ENCODE results near the gene LRP1-AS.

Gene LRP1-AS

DNA sequence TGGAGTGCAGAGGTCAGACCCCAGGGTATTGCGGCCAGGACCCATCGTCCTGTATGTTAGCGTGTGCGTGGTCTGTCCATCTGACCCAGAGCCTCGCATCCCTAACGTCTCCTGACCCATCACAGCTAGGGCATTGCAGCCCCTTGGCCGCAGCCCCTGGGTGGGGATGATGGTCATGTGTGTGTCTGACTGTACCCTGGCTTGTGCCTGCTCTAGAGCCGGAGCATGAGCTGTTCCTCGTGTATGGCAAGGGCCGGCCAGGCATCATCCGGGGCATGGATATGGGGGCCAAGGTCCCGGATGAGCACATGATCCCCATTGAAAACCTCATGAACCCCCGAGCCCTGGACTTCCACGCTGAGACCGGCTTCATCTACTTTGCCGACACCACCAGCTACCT is 10.8 kb upstream of the LRP1-AS start:
- TF ChIP-seq EZH2 (IDR thresholded peaks at IDR 0.05; ENCODE audit: borderline replicate concordance, low read depth, low read length, severe bottlenecking), result no peak
- TF ChIP-seq, protein P1, sequence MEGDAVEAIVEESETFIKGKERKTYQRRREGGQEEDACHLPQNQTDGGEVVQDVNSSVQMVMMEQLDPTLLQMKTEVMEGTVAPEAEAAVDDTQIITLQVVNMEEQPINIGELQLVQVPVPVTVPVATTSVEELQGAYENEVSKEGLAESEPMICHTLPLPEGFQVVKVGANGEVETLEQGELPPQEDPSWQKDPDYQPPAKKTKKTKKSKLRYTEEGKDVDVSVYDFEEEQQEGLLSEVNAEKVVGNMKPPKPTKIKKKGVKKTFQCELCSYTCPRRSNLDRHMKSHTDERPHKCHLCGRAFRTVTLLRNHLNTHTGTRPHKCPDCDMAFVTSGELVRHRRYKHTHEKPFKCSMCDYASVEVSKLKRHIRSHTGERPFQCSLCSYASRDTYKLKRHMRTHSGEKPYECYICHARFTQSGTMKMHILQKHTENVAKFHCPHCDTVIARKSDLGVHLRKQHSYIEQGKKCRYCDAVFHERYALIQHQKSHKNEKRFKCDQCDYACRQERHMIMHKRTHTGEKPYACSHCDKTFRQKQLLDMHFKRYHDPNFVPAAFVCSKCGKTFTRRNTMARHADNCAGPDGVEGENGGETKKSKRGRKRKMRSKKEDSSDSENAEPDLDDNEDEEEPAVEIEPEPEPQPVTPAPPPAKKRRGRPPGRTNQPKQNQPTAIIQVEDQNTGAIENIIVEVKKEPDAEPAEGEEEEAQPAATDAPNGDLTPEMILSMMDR (IDR thresholded peaks at IDR 0.05; ENCODE audit: borderline replicate concordance, extremely low read depth, low read length, poor library complexity, severe bottlenecking), result no peak
- Histone ChIP-seq H3K9me3 (ENCODE audit: insufficient read depth, low read length, severe bottlenecking) (no peaks in the 10 kb centered on the region), H3K27me3 (ENCODE audit: insufficient read depth, low read length, poor library complexity) (no peaks in the 10 kb centered on the region), H3K36me3 (ENCODE audit: insufficient read depth, low read length) (no peaks in the 10 kb centered on the region), H3K9ac (ENCODE audit: low read depth, low read length) (no peak overlapping the region), H3K27ac (ENCODE audit: low read length) (no peak overlapping the region), H4K20me1 (ENCODE audit: insufficient read depth, low read length) (0 out of 2 replicates have a peak, but pooled peaks cover 2% of the 10 kb centered on the region), H3K4me3 (ENCODE audit: low read depth in 1 of 2, low read length in 2 of 2) (no peak overlapping the region), H2AFZ (ENCODE audit: low read depth, low read length) (no peak overlapping the region), H3K4me1 (ENCODE audit: insufficient read depth, low read length) (0 out of 2 replicates have a peak, but pooled peaks cover 6% of the 10 kb centered on the region), H3K79me2 (ENCODE audit: insufficient read depth, low read length) (no peaks in the 10 kb centered on the region), H3K4me2 (ENCODE audit: insufficient read depth, low read length) (no peak overlapping the region)
- ATAC-seq (ENCODE audit: insufficient read depth, low read depth) (no peak), DNase-seq (no peak)

DNA sequence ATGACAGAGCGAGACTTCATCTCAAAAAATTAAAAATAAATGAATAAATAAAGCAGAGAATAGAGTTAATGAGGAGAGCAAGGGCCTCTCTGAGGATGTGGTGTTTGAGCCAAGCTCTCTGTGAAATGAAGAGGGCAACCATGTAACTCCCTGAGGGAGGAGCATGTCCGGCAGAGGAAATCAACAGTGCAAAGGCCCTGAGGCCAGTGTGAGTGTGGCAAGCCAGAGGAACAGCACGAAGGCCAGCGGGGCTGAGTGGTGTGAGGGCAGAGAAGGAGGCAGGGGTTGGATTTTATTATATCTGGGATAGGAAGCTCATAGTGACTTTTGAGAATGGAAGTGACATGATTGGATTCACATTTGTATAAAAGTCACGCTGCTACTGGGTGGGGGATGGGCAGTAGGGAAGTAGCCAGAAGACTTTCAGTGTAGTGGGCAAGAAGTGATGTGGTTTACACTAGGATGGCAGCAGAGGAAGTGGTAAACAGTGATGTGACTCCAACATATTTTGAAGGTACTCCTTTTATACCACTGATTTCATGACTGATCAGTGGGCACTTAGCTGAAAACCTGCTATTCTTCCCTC is 10.3 kb upstream of the LRP1-AS start:
- Histone ChIP-seq H2AFZ (ENCODE audit: low read depth, low read length) (no peak overlapping the region), H3K9me3 (ENCODE audit: insufficient read depth, low read length, severe bottlenecking) (no peaks in the 10 kb centered on the region), H3K9ac (ENCODE audit: low read depth, low read length) (no peak overlapping the region), H4K20me1 (ENCODE audit: insufficient read depth, low read length) (0 out of 2 replicates have a peak, but pooled peaks cover under 1% of the 10 kb centered on the region), H3K4me3 (ENCODE audit: low read depth in 1 of 2, low read length in 2 of 2) (no peak overlapping the region), H3K27ac (ENCODE audit: low read length) (no peak overlapping the region), H3K79me2 (ENCODE audit: insufficient read depth, low read length) (no peaks in the 10 kb centered on the region), H3K27me3 (ENCODE audit: insufficient read depth, low read length, poor library complexity) (no peaks in the 10 kb centered on the region), H3K4me1 (ENCODE audit: insufficient read depth, low read length) (0 out of 2 replicates have a peak, but pooled peaks cover 6% of the 10 kb centered on the region), H3K36me3 (ENCODE audit: insufficient read depth, low read length) (no peaks in the 10 kb centered on the region), H3K4me2 (ENCODE audit: insufficient read depth, low read length) (no peak overlapping the region)
- ATAC-seq (ENCODE audit: insufficient read depth, low read depth) (peak; percentile 58; the same call in 1 of the 3 replicates), DNase-seq (peak; percentile 29)
- TF ChIP-seq, protein P1 (IDR thresholded peaks at IDR 0.05; ENCODE audit: borderline replicate concordance, extremely low read depth, low read length, poor library complexity, severe bottlenecking), result no peak
- no peak for TF ChIP-seq EZH2 (IDR thresholded peaks at IDR 0.05; ENCODE audit: borderline replicate concordance, low read depth, low read length, severe bottlenecking)

DNA sequence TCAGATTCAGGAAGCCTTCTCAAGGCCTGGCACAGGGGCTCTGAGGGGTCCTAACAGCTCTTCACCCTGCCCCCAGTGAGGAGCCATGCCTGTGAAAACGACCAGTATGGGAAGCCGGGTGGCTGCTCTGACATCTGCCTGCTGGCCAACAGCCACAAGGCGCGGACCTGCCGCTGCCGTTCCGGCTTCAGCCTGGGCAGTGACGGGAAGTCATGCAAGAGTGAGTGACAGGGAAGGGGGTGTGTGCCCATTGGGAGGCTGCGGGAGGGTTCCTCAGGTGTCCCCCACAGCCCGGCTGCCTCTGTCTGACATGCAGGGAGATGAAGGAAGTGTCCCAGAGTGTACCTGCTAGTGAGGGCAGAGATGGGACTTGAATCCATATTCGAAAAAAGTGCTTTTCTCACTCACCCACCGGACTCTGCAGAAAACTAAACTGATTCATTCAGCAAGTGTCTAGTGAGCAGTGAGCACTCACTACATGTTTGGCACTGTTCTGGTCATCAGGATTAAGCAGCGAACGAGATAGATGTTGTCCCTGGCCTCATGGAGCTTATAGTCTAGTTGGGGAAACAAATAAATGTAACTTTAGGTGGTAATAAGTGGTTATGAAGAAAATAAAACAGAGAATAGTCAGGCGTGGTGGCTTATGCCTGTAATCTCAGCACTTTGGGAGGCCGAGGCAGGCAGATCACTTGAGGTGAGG is 9.4 kb upstream of the LRP1-AS start:
- no peak overlapping the region for H3K9ac ChIP-seq (ENCODE audit: low read depth, low read length)
- ATAC-seq (ENCODE audit: insufficient read depth, low read depth) (no peak), DNase-seq (no peak)
- no peaks in the 10 kb centered on the region for H3K27me3 ChIP-seq (ENCODE audit: insufficient read depth, low read length, poor library complexity)
- no peak overlapping the region for H3K27ac ChIP-seq (ENCODE audit: low read length)
- TF ChIP-seq EZH2 (IDR thresholded peaks at IDR 0.05; ENCODE audit: borderline replicate concordance, low read depth, low read length, severe bottlenecking), result no peak
- TF ChIP-seq, protein P1 (IDR thresholded peaks at IDR 0.05; ENCODE audit: borderline replicate concordance, extremely low read depth, low read length, poor library complexity, severe bottlenecking), result no peak
- no peak overlapping the region for H3K4me3 ChIP-seq (ENCODE audit: low read depth in 1 of 2, low read length in 2 of 2)
- H3K36me3 ChIP-seq (ENCODE audit: insufficient read depth, low read length), result no peaks in the 10 kb centered on the region
- no peaks in the 10 kb centered on the region for H3K79me2 ChIP-seq (ENCODE audit: insufficient read depth, low read length)
- H3K4me2 ChIP-seq (ENCODE audit: insufficient read depth, low read length), result no peak overlapping the region
- H4K20me1 ChIP-seq (ENCODE audit: insufficient read depth, low read length), result no peaks in the 10 kb centered on the region
- H3K9me3 ChIP-seq (ENCODE audit: insufficient read depth, low read length, severe bottlenecking), result no peaks in the 10 kb centered on the region
- 0 out of 2 replicates have a peak, but pooled peaks cover 6% of the 10 kb centered on the region for H3K4me1 ChIP-seq (ENCODE audit: insufficient read depth, low read length)
- H2AFZ ChIP-seq (ENCODE audit: low read depth, low read length), result no peak overlapping the region

Measured in DND-41 (cell line).